A673 (cell line): ENCODE measurements around the gene DOK6. TPM values are rescaled to one million over a fixed set of nuclear protein-coding genes. Genes with fewer than 3 reads are reported as not detected.

ENCODE experiments used
- BruUV-seq: library from RNA; stranded (reverse); fragments of 400-500 nt; replicated peaks from 2 replicates; lab custom pipeline; 2021; lab: Mats Ljungman, UMichigan
- CTCF ChIA-PET: fragments of 300-600 bp; sonication (Branson Sonifier 250); formaldehyde crosslinking; loops from one replicate; lab custom pipeline; 2022; ENCODE audit warnings: antibody characterized with exemption; lab: Charles Lee
- POLR2A ChIA-PET: fragments of 300-600 bp; sonication (Branson Sonifier 250); formaldehyde crosslinking; loops from one replicate; lab custom pipeline; 2022; ENCODE audit warnings: antibody characterized with exemption; ENCODE audit not compliant: low non-redundant PET; lab: Charles Lee
- DNase-seq: peaks from one replicate; pipeline ENCODE4 v3.0.0-alpha.2; 2015; ENCODE audit warnings: low spot score
- H3K27ac ChIP-seq: fragments of 200-600 bp; sonication (generic); 2 replicates; pipeline ENCODE4 v1.5.1; 2016; ENCODE audit warnings: mixed run types, low read depth, mild to moderate bottlenecking, mixed read lengths, antibody characterized with exemption, low read length; ENCODE audit not compliant: poor library complexity, severe bottlenecking
- H3K27me3 ChIP-seq: fragments of 200-600 bp; sonication (generic); replicated peaks from 2 replicates; pipeline ENCODE4 v1.6.1; 2017; ENCODE audit warnings: mixed run types, low read depth, mild to moderate bottlenecking, mixed read lengths, antibody characterized with exemption, low read length; ENCODE audit not compliant: insufficient read depth, poor library complexity
- H3K36me3 ChIP-seq: fragments of 200-600 bp; sonication (generic); 2 replicates; pipeline ENCODE4 v1.6.1; 2016; ENCODE audit warnings: mixed run types, mild to moderate bottlenecking, mixed read lengths, antibody characterized with exemption, low read length; ENCODE audit not compliant: insufficient read depth, poor library complexity, severe bottlenecking
- H3K4me1 ChIP-seq: fragments of 200-600 bp; sonication (generic); 2 replicates; pipeline ENCODE4 v1.6.1; 2017; ENCODE audit warnings: mixed run types, mild to moderate bottlenecking, mixed read lengths, antibody characterized with exemption, low read length; ENCODE audit not compliant: insufficient read depth, poor library complexity, severe bottlenecking
- H3K4me3 ChIP-seq: fragments of 200-600 bp; sonication (generic); 2 replicates; pipeline ENCODE4 v1.5.1; 2016; ENCODE audit warnings: low read depth, mixed run types, mild to moderate bottlenecking, mixed read lengths, low read length; ENCODE audit not compliant: poor library complexity, severe bottlenecking
- H3K9me3 ChIP-seq: fragments of 200-600 bp; sonication (generic); 2 replicates; pipeline ENCODE4 v1.6.1; 2016; ENCODE audit warnings: mixed run types, low read depth, mild to moderate bottlenecking, mixed read lengths, antibody characterized with exemption, low read length; ENCODE audit not compliant: poor library complexity, severe bottlenecking
- CTCF ChIP-seq: fragments of 300-800, 200-600 bp; sonication (generic); conservative IDR thresholded peaks from 2 replicates; pipeline ENCODE4 v1.5.1; 2017; ENCODE audit warnings: low read depth, mild to moderate bottlenecking, antibody characterized with exemption, low read length, moderate library complexity, mixed read lengths
- EZH2 ChIP-seq: fragments of 200-600 bp; sonication (generic); IDR thresholded peaks from 2 replicates; pipeline ENCODE4 v1.6.1; 2017; ENCODE audit warnings: borderline replicate concordance, low read depth, mild to moderate bottlenecking, mixed read lengths, antibody characterized with exemption, low read length; ENCODE audit not compliant: poor library complexity, severe bottlenecking
- intact Hi-C: fragments of 100-400 bp; cut with micrococcal nuclease; formaldehyde crosslinking; loops from one replicate; pipeline ENCODE4 v1.10.0; 2022; ENCODE audit not compliant: unreplicated experiment
- total RNA-seq: library from RNA; stranded (reverse); gene quantifications from 2 replicates; pipeline ENCODE4 v1.2.3, GENCODE V29; 2021

Gene DOK6
- total RNA-seq, 1 experiment from 2014 or later: 13.7 TPM

GRCh38 chr18:69447886-69448285 lies 47.2 kb downstream of the DOK6 start:
- H3K27me3 ChIP-seq: no peaks in the 10 kb centered on the region
- no peaks in the 10 kb centered on the region for H3K4me1 ChIP-seq
- no peaks in the 10 kb centered on the region for H3K36me3 ChIP-seq
- CTCF ChIA-PET: no interaction called here
- no peak overlapping the region for H3K27ac ChIP-seq
- intact Hi-C loops: no loop called here
- H3K9me3 ChIP-seq: peaks cover 5% of the 10 kb centered on the region
- H3K4me3 ChIP-seq: no peak overlapping the region
- POLR2A ChIA-PET: no interaction called here
- no TSS peak for BruUV-seq
- DNase-seq: no peak
- no peak for TF ChIP-seq CTCF
- no peak for TF ChIP-seq EZH2

GRCh38 chr18:69455125-69455524 lies 54.4 kb downstream of the DOK6 start:
- H3K9me3 ChIP-seq: no peaks in the 10 kb centered on the region
- ChIA-PET CTCF (no interaction called here), POLR2A (interaction anchor here (0.7 kb wide), 1 partner anchor 473 kb away, joined by 3 read pairs; no protein-coding TSS in a partner anchor)
- no peaks in the 10 kb centered on the region for H3K27me3 ChIP-seq
- no peak for DNase-seq
- TF ChIP-seq EZH2 (no peak), CTCF (no peak)
- H3K27ac ChIP-seq: no peak overlapping the region
- H3K4me1 ChIP-seq: no peaks in the 10 kb centered on the region
- H3K36me3 ChIP-seq: no peaks in the 10 kb centered on the region
- no TSS peak for BruUV-seq
- H3K4me3 ChIP-seq: no peak overlapping the region
- intact Hi-C loops: no loop called here

DNA sequence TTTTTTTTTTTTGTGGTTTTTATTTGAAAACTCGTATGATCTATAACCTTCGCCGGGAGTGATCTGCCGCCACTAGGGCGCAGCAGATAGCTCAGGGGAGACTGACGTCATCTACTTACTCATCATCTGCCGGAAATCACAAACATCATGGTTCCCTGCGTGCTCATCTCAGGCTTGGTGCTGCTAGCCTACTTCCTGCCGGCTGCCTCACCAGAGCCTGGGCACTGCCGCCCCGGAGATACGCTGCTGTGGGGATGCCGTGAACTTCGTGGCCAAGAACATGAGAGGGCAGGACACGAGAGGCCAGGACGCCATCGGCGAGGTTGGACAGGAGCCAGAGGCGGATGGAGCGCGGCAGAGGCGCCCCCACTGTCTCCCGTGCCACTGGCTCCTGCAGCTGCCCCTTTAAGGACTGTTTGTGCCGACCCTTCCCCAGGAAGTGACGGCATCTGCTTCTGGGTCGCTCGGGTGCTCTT lies 68.8 kb downstream of the DOK6 start:
- intact Hi-C loops: no loop called here
- Histone ChIP-seq H3K27me3 (no peaks in the 10 kb centered on the region), H3K27ac (no peak overlapping the region), H3K4me3 (no peak overlapping the region), H3K9me3 (no peaks in the 10 kb centered on the region), H3K4me1 (no peaks in the 10 kb centered on the region), H3K36me3 (no peaks in the 10 kb centered on the region)
- DNase-seq: peak; percentile 55
- ChIA-PET POLR2A (interaction anchor here (0.6 kb wide), 1 partner anchor 1132 kb away, joined by 3 read pairs; no protein-coding TSS in a partner anchor), CTCF (interaction anchor here (0.6 kb wide), 1 partner anchor 15 kb away, joined by 3 read pairs; no protein-coding TSS in a partner anchor)
- peak; percentile 59 for TF ChIP-seq CTCF
- no peak for TF ChIP-seq EZH2
- no TSS peak for BruUV-seq
